Suprapubic skin (tissue), 4 donors: ENCODE data around the gene C3orf20.

Source experiments
- CTCF ChIP-seq, 2 donors: fragments of 200-600 bp in 1 of 2; fragments of 450-650 bp in 1 of 2; sonication (generic) in 1 of 2; IDR thresholded peaks; one replicate each; pipeline ENCODE4 v1.5.1; 2016 to 2019; ENCODE audit warnings: antibody characterized with exemption in 2 of 2, mild to moderate bottlenecking in 1 of 2, moderate library complexity in 1 of 2
- EP300 ChIP-seq: sonication (generic); formaldehyde crosslinking; IDR thresholded peaks from one replicate; pipeline ENCODE4 v1.6.1; 2017; ENCODE audit warnings: antibody characterized with exemption
- POLR2A ChIP-seq, 2 donors: fragments of 450-650 bp; IDR thresholded peaks; one replicate each; pipeline ENCODE4 v1.6.1; 2017; ENCODE audit warnings: antibody characterized with exemption in 2 of 2, mild to moderate bottlenecking in 2 of 2, moderate library complexity in 2 of 2
- POLR2AphosphoS5 ChIP-seq, 3 donors: sonication (generic); formaldehyde crosslinking; IDR thresholded peaks; one replicate each; pipeline ENCODE4 v1.6.1; 2017; ENCODE audit warnings: antibody characterized with exemption in 3 of 3

GRCh38 chr3:14631101-14631497, 43.8 kb upstream of the C3orf20 start:
- TF ChIP-seq CTCF (IDR thresholded peaks at IDR 0.05) (no peak), POLR2A (IDR thresholded peaks at IDR 0.05) (no peak), EP300 (no peak), POLR2AphosphoS5 (IDR thresholded peaks at IDR 0.05) (no peak)
